Activated CD4-positive, alpha-beta T cell treated with anti-CD3 and anti-CD28 coated beads, Interleukin-2, amount 10 ng/mL, durations not matched to agents 24 days and 14 days (primary cell): ENCODE data around the gene TM2D3. TPM values are rescaled to one million over a fixed set of nuclear protein-coding genes. Genes with fewer than 3 reads are reported as not detected.
A peak's percentile ranks its signal among the peaks of the same experiment; 100 is the strongest.

Experiments used
- DNase-seq: peaks from one replicate; pipeline ENCODE4 v3.0.0; 2022
- H3K27ac Mint-ChIP-seq: one replicate; pipeline ENCODE4 v1.8.0; 2022; ENCODE audit warnings: mild to moderate bottlenecking, mixed read lengths
- H3K27me3 Mint-ChIP-seq: one replicate; pipeline ENCODE4 v1.8.0; 2022; ENCODE audit warnings: mixed read lengths
- H3K36me3 Mint-ChIP-seq: one replicate; pipeline ENCODE4 v1.8.0; 2022; ENCODE audit warnings: low read depth, mild to moderate bottlenecking, mixed read lengths
- H3K4me1 Mint-ChIP-seq: one replicate; pipeline ENCODE4 v1.8.0; 2021; ENCODE audit warnings: mixed read lengths
- H3K4me3 Mint-ChIP-seq: one replicate; pipeline ENCODE4 v1.8.0; 2022; ENCODE audit warnings: mild to moderate bottlenecking, moderate library complexity, mixed read lengths
- H3K9me3 Mint-ChIP-seq: one replicate; pipeline ENCODE4 v1.8.0; 2021; ENCODE audit warnings: mixed read lengths
- intact Hi-C: fragments of 100-400 bp; cut with micrococcal nuclease; formaldehyde crosslinking; loops from one replicate; pipeline ENCODE4 v1.15.1; 2023
- total RNA-seq: library from RNA; stranded (reverse); gene quantifications from 2 replicates; pipeline ENCODE4 v1.2.3, GENCODE V29; 2022

The TM2D3 gene
- 56.2 and 62.7 TPM in 2 replicates for total RNA-seq

DNA sequence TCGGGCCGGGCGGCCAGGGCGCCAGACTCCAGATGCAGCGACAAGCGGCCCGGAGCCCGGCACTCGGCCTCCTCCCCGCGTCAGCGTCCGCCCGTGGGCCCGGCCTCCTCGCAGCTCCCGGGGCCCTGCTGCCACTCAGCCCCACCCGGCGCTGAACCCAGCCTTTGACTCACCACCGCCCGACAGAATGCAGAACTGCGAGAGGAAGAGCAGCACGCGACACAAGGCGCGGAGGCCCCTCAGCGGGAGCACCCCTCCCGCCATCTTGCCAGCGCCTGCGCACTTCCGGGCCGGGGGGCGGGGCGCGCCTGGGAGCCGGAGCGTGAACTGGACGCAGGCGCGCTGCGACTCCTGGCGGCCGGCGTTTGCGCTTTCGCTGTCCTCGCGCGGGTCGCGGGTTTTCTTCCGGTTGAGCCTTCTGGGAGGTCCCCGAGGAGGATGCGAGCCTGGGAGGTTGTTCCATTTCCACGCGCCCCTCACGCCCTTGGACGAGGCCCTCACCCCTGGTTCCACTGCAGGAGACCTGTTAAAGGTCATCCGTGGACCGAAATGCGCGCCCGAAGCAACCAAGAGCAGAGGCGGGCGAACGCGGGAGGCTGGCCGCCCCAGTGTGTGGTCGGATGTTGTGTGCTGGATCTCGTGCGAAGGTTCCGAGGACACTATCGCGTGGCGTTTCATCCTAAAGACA lies at the start of gene TM2D3:
Gene TM2D3 (minus strand): TSS at position 284 of the 688 bp plus-strand sequence. CDS start 20 bp downstream, at position 264.
- H3K9me3 Mint-ChIP-seq = no peaks in the 10 kb centered on the region
- peak within 1 kb of the TSS; percentile 86 for H3K27ac Mint-ChIP-seq
- intact Hi-C loops = loop anchor here (1.0 to 10.0 kb wide), 7 partner anchors 41 to 1050 kb away; partner anchors contain the start of genes ASB7, LINS1, SELENOS and SNRPA1
- peak; percentile 99 for DNase-seq
- H3K4me3 Mint-ChIP-seq = peak within 1 kb of the TSS; percentile 86
- H3K4me1 Mint-ChIP-seq = peaks cover 32% of the 10 kb centered on the region
- peaks cover 32% of the 10 kb centered on the region for H3K36me3 Mint-ChIP-seq
- H3K27me3 Mint-ChIP-seq = no peaks in the 10 kb centered on the region

DNA sequence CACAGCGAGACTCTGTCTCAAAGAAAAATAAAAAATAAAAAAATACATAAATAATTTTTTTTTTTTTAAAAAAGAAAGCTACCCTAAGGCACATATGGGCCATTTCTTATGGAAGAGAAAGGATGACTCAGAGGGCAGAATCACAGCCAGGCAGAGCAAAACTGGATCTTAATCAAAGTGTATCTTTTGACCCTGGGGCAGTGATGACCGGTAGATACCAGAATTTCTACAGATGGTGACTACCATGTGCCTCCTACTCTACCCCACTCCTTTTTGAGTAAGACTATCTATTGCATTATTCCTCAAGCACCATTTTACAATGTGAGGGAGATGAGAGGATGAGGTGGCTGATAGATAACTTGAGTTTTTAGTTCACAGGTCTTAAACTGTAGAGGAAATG lies 46.1 kb upstream of the TM2D3 start:
- intact Hi-C loops = no loop called here
- Mint-ChIP-seq H3K27me3 (no peaks in the 10 kb centered on the region), H3K27ac (peak overlapping the region; percentile 44), H3K4me1 (peaks cover 44% of the 10 kb centered on the region), H3K4me3 (no peak overlapping the region), H3K36me3 (peaks cover 80% of the 10 kb centered on the region), H3K9me3 (peaks cover 3% of the 10 kb centered on the region)
- DNase-seq = peak; percentile 52

GRCh38 chr15:101697488-101697887 lies 45.3 kb upstream of the TM2D3 start:
- Mint-ChIP-seq H3K4me3 (peak overlapping the region; percentile 79), H3K9me3 (peaks cover 8% of the 10 kb centered on the region), H3K27me3 (no peaks in the 10 kb centered on the region), H3K36me3 (peaks cover 83% of the 10 kb centered on the region), H3K4me1 (peaks cover 52% of the 10 kb centered on the region), H3K27ac (peak overlapping the region; percentile 85)
- intact Hi-C loops = loop anchor here (2.0 kb wide), 1 partner anchor 25 kb away; no protein-coding TSS in a partner anchor
- DNase-seq = peak; percentile 84

DNA sequence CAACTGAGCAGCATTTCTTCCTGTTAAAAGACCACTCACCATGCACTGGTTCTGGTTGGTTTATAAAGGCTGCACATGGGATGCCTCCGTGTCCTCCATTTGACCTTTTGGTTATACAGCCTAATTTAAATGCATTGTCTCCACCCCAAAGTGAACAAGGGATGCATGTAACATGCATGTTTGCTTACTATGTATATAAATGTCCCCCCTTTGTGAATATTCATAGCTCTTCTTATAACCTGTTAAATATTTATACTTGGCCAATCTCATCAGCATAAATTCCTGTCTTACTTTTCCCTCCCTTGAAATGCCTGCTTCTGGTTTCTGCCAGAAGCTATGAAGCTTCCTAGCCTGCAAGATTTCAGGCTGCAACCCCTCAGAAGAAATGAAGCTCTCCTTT lies 44.6 kb upstream of the TM2D3 start:
- peak overlapping the region; percentile 85 for H3K27ac Mint-ChIP-seq
- peaks cover 55% of the 10 kb centered on the region for H3K4me1 Mint-ChIP-seq
- intact Hi-C loops = loop anchor here (2.0 kb wide), 1 partner anchor 26 kb away; no protein-coding TSS in a partner anchor
- H3K27me3 Mint-ChIP-seq = no peaks in the 10 kb centered on the region
- peaks cover 79% of the 10 kb centered on the region for H3K36me3 Mint-ChIP-seq
- no peak for DNase-seq
- H3K4me3 Mint-ChIP-seq = peak overlapping the region; percentile 79
- H3K9me3 Mint-ChIP-seq = peaks cover 10% of the 10 kb centered on the region

GRCh38 chr15:101694261-101694660 lies 42.1 kb upstream of the TM2D3 start:
- peak; percentile 61 for DNase-seq
- intact Hi-C loops = no loop called here
- Mint-ChIP-seq H3K9me3 (peaks cover 13% of the 10 kb centered on the region), H3K4me3 (no peak overlapping the region), H3K27ac (peak overlapping the region; percentile 23), H3K27me3 (no peaks in the 10 kb centered on the region), H3K4me1 (peaks cover 59% of the 10 kb centered on the region), H3K36me3 (peaks cover 63% of the 10 kb centered on the region)

DNA sequence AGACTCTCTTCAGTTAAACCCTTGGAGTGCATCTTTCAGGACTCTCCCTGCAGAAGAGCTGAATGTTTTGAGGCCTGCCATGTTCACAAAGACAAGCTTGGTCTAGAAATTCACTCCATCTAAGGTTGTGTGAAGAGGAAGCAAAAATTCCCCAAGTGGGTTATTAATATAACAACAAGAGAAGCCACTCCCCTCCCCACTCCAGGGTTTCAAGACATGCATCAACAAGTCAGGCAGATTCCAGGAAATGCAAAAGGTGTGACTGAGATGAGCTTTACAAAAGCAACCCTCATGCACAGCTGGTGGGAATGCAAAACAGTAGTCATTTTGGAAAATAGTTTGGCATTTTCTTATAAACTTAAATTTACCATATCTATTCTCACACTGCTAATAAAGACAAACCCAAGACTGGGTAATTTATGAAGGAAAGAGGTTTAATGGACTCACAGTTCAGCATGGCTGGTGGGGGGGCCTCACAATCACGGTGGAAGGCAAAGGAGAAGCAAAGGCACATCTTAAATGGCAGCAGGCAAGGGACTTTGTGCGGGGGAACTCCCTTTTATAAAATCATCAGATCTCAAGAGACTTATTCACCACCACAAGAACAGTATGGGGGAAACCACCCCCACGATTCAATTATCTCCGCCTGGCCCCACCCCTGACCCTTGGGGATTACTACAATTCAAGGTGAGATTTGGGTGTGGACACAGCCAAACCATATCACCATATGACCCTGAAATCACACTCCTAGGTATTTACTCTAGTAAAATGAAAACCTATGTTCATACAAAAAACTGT lies 40.8 kb upstream of the TM2D3 start:
- peaks cover 13% of the 10 kb centered on the region for H3K9me3 Mint-ChIP-seq
- peak; percentile 74 for DNase-seq
- peak overlapping the region; percentile 68 for H3K4me3 Mint-ChIP-seq
- peak overlapping the region; percentile 91 for H3K27ac Mint-ChIP-seq
- peaks cover 56% of the 10 kb centered on the region for H3K36me3 Mint-ChIP-seq
- intact Hi-C loops = loop anchor here (2.0 kb wide), 1 partner anchor 40 kb away; the partner anchor contains the start of gene TM2D3
- H3K27me3 Mint-ChIP-seq = no peaks in the 10 kb centered on the region
- H3K4me1 Mint-ChIP-seq = peaks cover 56% of the 10 kb centered on the region

- Mint-ChIP-seq H3K4me3 (no peak overlapping the region), H3K36me3 (peaks cover 50% of the 10 kb centered on the region), H3K4me1 (peaks cover 33% of the 10 kb centered on the region), H3K27ac (no peak overlapping the region), H3K27me3 (no peaks in the 10 kb centered on the region), H3K9me3 (peaks cover 13% of the 10 kb centered on the region)
- DNase-seq = peak; percentile 73
- intact Hi-C loops = no loop called here
Measured at GRCh38 chr15:101689901-101690300, 37.7 kb upstream of the TM2D3 start.

GRCh38 chr15:101686718-101687117 lies 34.5 kb upstream of the TM2D3 start:
- no peak overlapping the region for H3K4me3 Mint-ChIP-seq
- intact Hi-C loops = no loop called here

GRCh38 chr15:101684877-101685276 lies 32.7 kb upstream of the TM2D3 start:
- peaks cover 4% of the 10 kb centered on the region for H3K4me1 Mint-ChIP-seq
- H3K27ac Mint-ChIP-seq = no peak overlapping the region
- no peak overlapping the region for H3K4me3 Mint-ChIP-seq
- H3K36me3 Mint-ChIP-seq = peaks cover 56% of the 10 kb centered on the region
- intact Hi-C loops = no loop called here
- H3K27me3 Mint-ChIP-seq = no peaks in the 10 kb centered on the region
- no peak for DNase-seq
- no peaks in the 10 kb centered on the region for H3K9me3 Mint-ChIP-seq

More at GRCh38 chr15:101686718-101687117, 34.5 kb upstream of the TM2D3 start:
- peaks cover 6% of the 10 kb centered on the region for H3K4me1 Mint-ChIP-seq
- DNase-seq = no peak
- H3K27ac Mint-ChIP-seq = no peak overlapping the region
- peaks cover 50% of the 10 kb centered on the region for H3K36me3 Mint-ChIP-seq
- peaks cover 2% of the 10 kb centered on the region for H3K9me3 Mint-ChIP-seq
- H3K27me3 Mint-ChIP-seq = no peaks in the 10 kb centered on the region

GRCh38 chr15:101684384-101684783 lies 32.2 kb upstream of the TM2D3 start:
- H3K27me3 Mint-ChIP-seq = no peaks in the 10 kb centered on the region
- peaks cover 3% of the 10 kb centered on the region for H3K4me1 Mint-ChIP-seq
- no peak overlapping the region for H3K4me3 Mint-ChIP-seq
- H3K27ac Mint-ChIP-seq = no peak overlapping the region
- H3K36me3 Mint-ChIP-seq = peaks cover 60% of the 10 kb centered on the region
- DNase-seq = no peak
- no peaks in the 10 kb centered on the region for H3K9me3 Mint-ChIP-seq
- intact Hi-C loops = no loop called here

DNA sequence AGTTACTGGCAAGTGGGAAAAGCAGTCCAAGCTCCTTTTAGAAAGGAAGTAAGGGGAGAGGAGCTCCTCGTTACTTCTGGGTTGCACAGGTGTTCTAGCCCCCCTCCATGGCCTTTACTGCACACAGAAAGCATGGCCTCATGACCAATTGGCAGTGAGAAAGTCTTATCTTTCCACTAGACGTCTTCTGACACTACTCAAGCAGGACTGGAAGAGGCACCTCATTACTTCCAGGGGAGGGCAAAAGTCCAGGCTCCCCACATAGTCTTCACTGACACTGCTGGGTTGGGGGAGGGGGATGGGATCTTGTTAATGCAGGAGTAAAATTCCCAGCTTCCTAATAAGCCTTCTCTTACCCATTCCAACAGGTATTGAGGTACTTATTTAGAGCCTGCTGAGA lies 27.6 kb upstream of the TM2D3 start:
- H3K4me3 Mint-ChIP-seq = no peak overlapping the region
- no peaks in the 10 kb centered on the region for H3K9me3 Mint-ChIP-seq
- H3K4me1 Mint-ChIP-seq = peaks cover 3% of the 10 kb centered on the region
- intact Hi-C loops = no loop called here
- peaks cover 60% of the 10 kb centered on the region for H3K36me3 Mint-ChIP-seq
- no peak for DNase-seq
- H3K27me3 Mint-ChIP-seq = no peaks in the 10 kb centered on the region
- H3K27ac Mint-ChIP-seq = no peak overlapping the region

DNA sequence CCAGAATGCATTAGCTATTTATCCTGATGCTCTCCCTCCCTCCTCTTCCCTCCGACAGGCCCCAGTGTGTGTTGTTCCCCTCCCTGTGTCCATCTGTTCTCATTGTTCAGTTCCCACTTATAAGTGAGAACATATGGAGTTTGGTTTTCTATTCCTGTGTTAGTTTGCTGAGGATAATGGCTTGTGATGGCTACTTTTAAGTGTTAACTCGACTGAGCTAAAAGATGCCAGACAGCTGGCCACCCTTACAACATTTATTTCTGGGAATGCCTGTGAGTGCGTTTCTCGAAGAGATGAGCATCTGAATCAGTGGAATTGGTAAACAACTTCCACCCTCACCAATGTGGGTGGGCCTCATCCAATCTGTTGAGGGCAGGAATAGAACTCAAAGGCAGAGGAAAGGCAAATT lies 24.7 kb upstream of the TM2D3 start:
- intact Hi-C loops = no loop called here
- peak; percentile 49 for DNase-seq
- H3K27me3 Mint-ChIP-seq = no peaks in the 10 kb centered on the region
- peaks cover 3% of the 10 kb centered on the region for H3K4me1 Mint-ChIP-seq
- no peaks in the 10 kb centered on the region for H3K9me3 Mint-ChIP-seq
- peaks cover 59% of the 10 kb centered on the region for H3K36me3 Mint-ChIP-seq
- no peak overlapping the region for H3K27ac Mint-ChIP-seq
- H3K4me3 Mint-ChIP-seq = no peak overlapping the region

DNA sequence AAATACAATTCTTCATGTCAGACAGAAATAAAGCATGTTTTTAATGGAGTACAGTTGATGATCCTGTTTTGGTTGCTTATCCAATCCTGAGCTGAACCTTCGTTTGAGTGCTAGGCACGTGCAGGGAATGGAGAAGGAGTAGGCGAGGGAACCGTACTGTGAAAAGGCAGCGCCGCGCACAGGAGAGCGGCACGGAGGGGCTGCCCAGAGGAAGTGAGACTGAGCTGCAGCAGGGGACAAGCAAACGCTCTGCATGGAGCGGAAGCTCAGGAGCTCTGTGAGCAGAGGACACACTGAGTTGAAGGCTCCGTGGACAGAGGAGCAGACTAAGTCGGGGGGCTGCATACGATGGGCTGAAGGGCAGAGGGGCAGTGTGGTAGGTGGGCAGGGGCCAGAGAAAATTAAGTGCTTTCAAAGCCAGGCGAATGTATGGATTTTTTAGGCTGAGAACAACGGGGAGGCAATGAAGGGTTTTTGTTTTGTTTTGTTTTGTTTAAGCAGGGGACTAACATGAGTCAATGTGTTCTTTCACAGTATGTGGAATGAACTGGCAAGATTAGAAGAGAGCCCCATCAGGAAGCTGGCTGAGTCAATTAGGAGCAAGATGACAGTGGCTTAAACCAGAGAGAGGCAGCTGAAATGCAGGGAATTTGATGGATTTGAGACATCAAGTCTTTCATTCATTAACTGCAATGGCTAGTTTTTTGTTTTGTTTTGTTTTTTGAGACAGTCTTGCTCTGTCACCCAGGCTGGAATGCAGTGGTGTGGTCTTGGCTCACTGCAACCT lies 23.8 kb upstream of the TM2D3 start:
- intact Hi-C loops = no loop called here
- Mint-ChIP-seq H3K4me3 (no peak overlapping the region), H3K4me1 (peaks cover 2% of the 10 kb centered on the region)

More for the DNA sequence above, 23.8 kb upstream of the TM2D3 start:
- H3K36me3 Mint-ChIP-seq = peaks cover 58% of the 10 kb centered on the region
- no peaks in the 10 kb centered on the region for H3K27me3 Mint-ChIP-seq
- H3K27ac Mint-ChIP-seq = peak overlapping the region; percentile 36
- peak; percentile 54 for DNase-seq
- no peaks in the 10 kb centered on the region for H3K9me3 Mint-ChIP-seq
